HepG2 (cell line): ENCODE results near the gene CAD.

ENCODE experiments used
- CTCF ChIP-seq: sonication (generic); formaldehyde crosslinking; IDR thresholded peaks from 2 replicates; pipeline ENCODE4 v1.5.0; 2020; ENCODE audit warnings: mild to moderate bottlenecking, missing genetic modification reagents, moderate library complexity
- TF ChIP-seq, protein P1 (sequence below): sonication (generic); formaldehyde crosslinking; IDR thresholded peaks from 2 replicates; pipeline ENCODE4 v1.4.0; 2020; ENCODE audit warnings: mild to moderate bottlenecking, missing genetic modification reagents
- TF ChIP-seq, protein P2 (sequence below): sonication (generic); formaldehyde crosslinking; IDR thresholded peaks from 2 replicates; pipeline ENCODE4 v1.4.0; 2020; ENCODE audit warnings: missing genetic modification reagents
- TF ChIP-seq, protein P3 (sequence below): sonication (generic); formaldehyde crosslinking; IDR thresholded peaks from 2 replicates; pipeline ENCODE4 v1.5.1; 2020; ENCODE audit warnings: mild to moderate bottlenecking, missing genetic modification reagents, moderate library complexity
- TF ChIP-seq, protein P4 (sequence below): sonication (generic); formaldehyde crosslinking; IDR thresholded peaks from 2 replicates; pipeline ENCODE4 v1.4.0; 2020; ENCODE audit warnings: missing genetic modification reagents

DNA sequence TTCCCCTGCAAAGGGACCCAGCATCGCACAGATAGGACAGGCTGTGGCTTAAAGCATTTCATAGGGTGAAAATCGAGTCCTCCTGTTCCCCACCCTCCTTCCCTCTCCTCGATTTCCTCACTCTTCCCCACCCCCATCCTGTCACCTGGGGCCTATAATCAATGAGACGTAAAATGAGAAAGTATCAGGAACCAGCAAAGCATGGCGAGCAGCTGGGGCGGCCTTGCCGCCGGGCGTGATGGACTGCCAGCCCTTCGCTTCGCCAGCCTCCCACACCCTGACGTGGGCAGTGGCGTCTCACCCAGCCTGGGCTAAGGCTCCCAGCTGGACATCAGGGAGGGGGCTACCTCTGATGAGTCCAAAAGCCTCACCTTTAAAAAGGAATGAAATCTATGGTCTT, 34.6 kb downstream of the CAD start:
- TF ChIP-seq CTCF, result no peak
- TF ChIP-seq, protein P1, sequence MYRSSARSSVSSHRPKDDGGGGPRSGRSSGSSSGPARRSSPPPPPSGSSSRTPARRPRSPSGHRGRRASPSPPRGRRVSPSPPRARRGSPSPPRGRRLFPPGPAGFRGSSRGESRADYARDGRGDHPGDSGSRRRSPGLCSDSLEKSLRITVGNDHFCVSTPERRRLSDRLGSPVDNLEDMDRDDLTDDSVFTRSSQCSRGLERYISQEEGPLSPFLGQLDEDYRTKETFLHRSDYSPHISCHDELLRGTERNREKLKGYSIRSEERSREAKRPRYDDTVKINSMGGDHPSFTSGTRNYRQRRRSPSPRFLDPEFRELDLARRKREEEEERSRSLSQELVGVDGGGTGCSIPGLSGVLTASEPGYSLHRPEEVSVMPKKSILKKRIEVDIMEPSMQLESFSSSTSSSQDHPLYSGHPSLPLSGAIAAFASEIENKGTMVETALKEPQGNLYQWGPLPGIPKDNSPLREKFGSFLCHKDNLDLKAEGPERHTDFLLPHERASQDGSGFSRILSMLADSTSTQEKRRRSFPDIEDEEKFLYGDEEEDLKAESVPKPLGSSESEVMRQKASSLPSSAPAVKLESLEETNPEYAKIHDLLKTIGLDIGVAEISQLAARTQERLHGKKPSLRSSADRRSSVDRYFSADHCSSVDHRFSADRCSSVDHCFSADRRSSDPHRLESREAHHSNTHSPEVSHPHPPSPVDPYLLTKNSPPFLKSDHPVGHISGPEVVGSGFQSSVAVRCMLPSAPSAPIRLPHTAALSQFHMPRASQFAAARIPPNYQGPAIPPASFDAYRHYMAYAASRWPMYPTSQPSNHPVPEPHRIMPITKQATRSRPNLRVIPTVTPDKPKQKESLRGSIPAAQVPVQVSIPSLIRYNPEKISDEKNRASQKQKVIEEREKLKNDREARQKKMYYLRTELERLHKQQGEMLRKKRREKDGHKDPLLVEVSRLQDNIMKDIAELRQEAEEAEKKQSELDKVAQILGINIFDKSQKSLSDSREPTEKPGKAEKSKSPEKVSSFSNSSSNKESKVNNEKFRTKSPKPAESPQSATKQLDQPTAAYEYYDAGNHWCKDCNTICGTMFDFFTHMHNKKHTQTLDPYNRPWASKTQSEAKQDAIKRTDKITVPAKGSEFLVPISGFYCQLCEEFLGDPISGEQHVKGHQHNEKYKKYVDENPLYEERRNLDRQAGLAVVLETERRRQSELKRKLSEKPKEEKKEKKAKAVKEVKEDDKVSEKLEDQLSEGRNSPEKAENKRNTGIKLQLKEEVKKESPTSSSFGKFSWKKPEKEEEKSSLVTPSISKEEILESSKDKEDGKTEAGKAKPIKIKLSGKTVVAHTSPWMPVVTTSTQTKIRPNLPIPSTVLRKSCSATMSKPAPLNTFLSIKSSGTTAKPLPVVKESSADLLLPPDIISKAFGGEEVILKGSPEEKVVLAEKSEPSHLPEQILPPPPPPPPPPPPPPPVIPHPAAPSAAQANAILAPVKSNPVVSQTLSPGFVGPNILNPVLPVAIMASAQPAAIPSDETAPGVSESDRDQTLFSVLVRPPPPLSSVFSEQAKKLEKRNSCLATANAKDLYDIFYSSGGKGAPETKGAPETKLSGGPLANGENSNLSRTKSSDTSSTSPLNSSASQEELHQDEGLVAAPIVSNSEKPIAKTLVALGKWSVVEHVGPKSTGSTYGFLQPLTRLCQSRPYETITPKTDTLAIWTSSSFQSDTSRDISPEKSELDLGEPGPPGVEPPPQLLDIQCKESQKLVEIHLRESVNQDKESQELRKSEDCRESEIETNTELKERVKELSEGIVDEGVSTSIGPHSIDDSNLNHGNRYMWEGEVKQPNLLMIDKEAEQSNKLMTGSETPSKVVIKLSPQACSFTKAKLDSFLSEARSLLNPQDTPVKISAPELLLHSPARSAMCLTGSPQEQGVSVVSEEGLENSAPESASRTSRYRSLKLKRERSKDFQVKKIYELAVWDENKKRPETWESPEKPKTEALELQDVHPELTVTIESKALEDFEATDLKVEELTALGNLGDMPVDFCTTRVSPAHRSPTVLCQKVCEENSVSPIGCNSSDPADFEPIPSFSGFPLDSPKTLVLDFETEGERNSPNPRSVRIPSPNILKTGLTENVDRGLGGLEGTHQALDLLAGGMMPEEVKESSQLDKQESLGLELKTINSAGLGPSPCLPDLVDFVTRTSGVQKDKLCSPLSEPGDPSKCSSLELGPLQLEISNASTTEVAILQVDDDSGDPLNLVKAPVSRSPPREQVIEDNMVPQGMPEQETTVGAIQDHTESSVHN (CRISPR knock-in tag), result no peak
- TF ChIP-seq, protein P2, sequence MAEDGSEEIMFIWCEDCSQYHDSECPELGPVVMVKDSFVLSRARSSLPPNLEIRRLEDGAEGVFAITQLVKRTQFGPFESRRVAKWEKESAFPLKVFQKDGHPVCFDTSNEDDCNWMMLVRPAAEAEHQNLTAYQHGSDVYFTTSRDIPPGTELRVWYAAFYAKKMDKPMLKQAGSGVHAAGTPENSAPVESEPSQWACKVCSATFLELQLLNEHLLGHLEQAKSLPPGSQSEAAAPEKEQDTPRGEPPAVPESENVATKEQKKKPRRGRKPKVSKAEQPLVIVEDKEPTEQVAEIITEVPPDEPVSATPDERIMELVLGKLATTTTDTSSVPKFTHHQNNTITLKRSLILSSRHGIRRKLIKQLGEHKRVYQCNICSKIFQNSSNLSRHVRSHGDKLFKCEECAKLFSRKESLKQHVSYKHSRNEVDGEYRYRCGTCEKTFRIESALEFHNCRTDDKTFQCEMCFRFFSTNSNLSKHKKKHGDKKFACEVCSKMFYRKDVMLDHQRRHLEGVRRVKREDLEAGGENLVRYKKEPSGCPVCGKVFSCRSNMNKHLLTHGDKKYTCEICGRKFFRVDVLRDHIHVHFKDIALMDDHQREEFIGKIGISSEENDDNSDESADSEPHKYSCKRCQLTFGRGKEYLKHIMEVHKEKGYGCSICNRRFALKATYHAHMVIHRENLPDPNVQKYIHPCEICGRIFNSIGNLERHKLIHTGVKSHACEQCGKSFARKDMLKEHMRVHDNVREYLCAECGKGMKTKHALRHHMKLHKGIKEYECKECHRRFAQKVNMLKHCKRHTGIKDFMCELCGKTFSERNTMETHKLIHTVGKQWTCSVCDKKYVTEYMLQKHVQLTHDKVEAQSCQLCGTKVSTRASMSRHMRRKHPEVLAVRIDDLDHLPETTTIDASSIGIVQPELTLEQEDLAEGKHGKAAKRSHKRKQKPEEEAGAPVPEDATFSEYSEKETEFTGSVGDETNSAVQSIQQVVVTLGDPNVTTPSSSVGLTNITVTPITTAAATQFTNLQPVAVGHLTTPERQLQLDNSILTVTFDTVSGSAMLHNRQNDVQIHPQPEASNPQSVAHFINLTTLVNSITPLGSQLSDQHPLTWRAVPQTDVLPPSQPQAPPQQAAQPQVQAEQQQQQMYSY (CRISPR knock-in tag), result no peak
- TF ChIP-seq, protein P3, sequence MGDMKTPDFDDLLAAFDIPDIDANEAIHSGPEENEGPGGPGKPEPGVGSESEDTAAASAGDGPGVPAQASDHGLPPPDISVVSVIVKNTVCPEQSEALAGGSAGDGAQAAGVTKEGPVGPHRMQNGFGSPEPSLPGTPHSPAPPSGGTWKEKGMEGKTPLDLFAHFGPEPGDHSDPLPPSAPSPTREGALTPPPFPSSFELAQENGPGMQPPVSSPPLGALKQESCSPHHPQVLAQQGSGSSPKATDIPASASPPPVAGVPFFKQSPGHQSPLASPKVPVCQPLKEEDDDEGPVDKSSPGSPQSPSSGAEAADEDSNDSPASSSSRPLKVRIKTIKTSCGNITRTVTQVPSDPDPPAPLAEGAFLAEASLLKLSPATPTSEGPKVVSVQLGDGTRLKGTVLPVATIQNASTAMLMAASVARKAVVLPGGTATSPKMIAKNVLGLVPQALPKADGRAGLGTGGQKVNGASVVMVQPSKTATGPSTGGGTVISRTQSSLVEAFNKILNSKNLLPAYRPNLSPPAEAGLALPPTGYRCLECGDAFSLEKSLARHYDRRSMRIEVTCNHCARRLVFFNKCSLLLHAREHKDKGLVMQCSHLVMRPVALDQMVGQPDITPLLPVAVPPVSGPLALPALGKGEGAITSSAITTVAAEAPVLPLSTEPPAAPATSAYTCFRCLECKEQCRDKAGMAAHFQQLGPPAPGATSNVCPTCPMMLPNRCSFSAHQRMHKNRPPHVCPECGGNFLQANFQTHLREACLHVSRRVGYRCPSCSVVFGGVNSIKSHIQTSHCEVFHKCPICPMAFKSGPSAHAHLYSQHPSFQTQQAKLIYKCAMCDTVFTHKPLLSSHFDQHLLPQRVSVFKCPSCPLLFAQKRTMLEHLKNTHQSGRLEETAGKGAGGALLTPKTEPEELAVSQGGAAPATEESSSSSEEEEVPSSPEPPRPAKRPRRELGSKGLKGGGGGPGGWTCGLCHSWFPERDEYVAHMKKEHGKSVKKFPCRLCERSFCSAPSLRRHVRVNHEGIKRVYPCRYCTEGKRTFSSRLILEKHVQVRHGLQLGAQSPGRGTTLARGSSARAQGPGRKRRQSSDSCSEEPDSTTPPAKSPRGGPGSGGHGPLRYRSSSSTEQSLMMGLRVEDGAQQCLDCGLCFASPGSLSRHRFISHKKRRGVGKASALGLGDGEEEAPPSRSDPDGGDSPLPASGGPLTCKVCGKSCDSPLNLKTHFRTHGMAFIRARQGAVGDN (CRISPR knock-in tag), result no peak
- TF ChIP-seq, protein P4, sequence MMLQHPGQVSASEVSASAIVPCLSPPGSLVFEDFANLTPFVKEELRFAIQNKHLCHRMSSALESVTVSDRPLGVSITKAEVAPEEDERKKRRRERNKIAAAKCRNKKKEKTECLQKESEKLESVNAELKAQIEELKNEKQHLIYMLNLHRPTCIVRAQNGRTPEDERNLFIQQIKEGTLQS (CRISPR knock-in tag), result no peak
